Osteoblast (primary cell): ENCODE measurements around the gene IST1. TPM values are rescaled to one million over a fixed set of nuclear protein-coding genes. Genes with fewer than 3 reads are reported as not detected.

Source experiments
- DNase-seq: peaks from one replicate; pipeline ENCODE4 v3.0.0; 2011; ENCODE audit warnings: low spot score, mixed read lengths; ENCODE audit not compliant: insufficient read length; ENCODE audit errors: missing footprints
- H2AFZ ChIP-seq: 2 replicates; pipeline ENCODE4 v1.6.0; 2011; ENCODE audit warnings: mild to moderate bottlenecking, low read length
- H3K27ac ChIP-seq: 2 replicates; pipeline ENCODE4 v1.5.1; 2011; ENCODE audit warnings: mild to moderate bottlenecking, low read depth, low read length, moderate library complexity
- H3K27me3 ChIP-seq: 2 replicates; pipeline ENCODE4 v1.6.0; 2012; ENCODE audit warnings: mild to moderate bottlenecking, control low read depth, inconsistent platforms, low read length, moderate library complexity; ENCODE audit not compliant: insufficient read depth
- H3K36me3 ChIP-seq: 2 replicates; pipeline ENCODE4 v1.5.1; 2011; ENCODE audit warnings: mild to moderate bottlenecking, low read length, control low read depth, moderate library complexity; ENCODE audit not compliant: insufficient read depth
- H3K4me1 ChIP-seq: 2 replicates; pipeline ENCODE4 v1.5.1; 2011; ENCODE audit warnings: mild to moderate bottlenecking, low read length, control low read depth, moderate library complexity; ENCODE audit not compliant: insufficient read depth
- H3K4me2 ChIP-seq: 2 replicates; pipeline ENCODE4 v1.6.0; 2011; ENCODE audit warnings: mild to moderate bottlenecking, low read length; ENCODE audit not compliant: insufficient read depth
- H3K4me3 ChIP-seq: fragments of 200-600 bp; sonication (generic); 3 replicates; pipeline ENCODE4 v1.5.1; 2012; ENCODE audit warnings: mild to moderate bottlenecking, low read length, inconsistent platforms; ENCODE audit not compliant: insufficient read depth
- H3K79me2 ChIP-seq: 2 replicates; pipeline ENCODE4 v1.6.0; 2012; ENCODE audit warnings: mild to moderate bottlenecking, low read length, control low read depth, inconsistent platforms; ENCODE audit not compliant: insufficient read depth
- H3K9me3 ChIP-seq: 2 replicates; pipeline ENCODE4 v1.5.1; 2011; ENCODE audit warnings: low read depth, low read length, control low read depth
- H4K20me1 ChIP-seq: 2 replicates; pipeline ENCODE4 v1.6.0; 2012; ENCODE audit warnings: mild to moderate bottlenecking, low read length, control low read depth; ENCODE audit not compliant: insufficient read depth
- total RNA-seq: library from RNA; depleted of rRNA; stranded (reverse); fragments of >200 nt; gene quantifications from 2 replicates; pipeline ENCODE4 v1.2.3, GENCODE V29; 2012
- TF ChIP-seq, protein P1 (sequence below): IDR thresholded peaks from 2 replicates; pipeline ENCODE4 v1.5.1; 2011; ENCODE audit warnings: mild to moderate bottlenecking, low read depth, low read length, moderate library complexity; ENCODE audit errors: extremely low read depth

IST1 gene
- total RNA-seq, 1 donor = 229 TPM

- Histone ChIP-seq H3K79me2 (peaks cover 41% of the 10 kb centered on the region), H3K27me3 (no peaks in the 10 kb centered on the region), H3K4me2 (peak overlapping the region; percentile 97), H3K9me3 (no peaks in the 10 kb centered on the region), H3K4me1 (peaks cover 13% of the 10 kb centered on the region), H3K27ac (peak overlapping the region; percentile 97), H4K20me1 (peaks cover 23% of the 10 kb centered on the region), H2AFZ (peak overlapping the region; percentile 92), H3K4me3 (peak overlapping the region; percentile 100), H3K36me3 (peaks cover 6% of the 10 kb centered on the region)
- TF ChIP-seq, protein P1, sequence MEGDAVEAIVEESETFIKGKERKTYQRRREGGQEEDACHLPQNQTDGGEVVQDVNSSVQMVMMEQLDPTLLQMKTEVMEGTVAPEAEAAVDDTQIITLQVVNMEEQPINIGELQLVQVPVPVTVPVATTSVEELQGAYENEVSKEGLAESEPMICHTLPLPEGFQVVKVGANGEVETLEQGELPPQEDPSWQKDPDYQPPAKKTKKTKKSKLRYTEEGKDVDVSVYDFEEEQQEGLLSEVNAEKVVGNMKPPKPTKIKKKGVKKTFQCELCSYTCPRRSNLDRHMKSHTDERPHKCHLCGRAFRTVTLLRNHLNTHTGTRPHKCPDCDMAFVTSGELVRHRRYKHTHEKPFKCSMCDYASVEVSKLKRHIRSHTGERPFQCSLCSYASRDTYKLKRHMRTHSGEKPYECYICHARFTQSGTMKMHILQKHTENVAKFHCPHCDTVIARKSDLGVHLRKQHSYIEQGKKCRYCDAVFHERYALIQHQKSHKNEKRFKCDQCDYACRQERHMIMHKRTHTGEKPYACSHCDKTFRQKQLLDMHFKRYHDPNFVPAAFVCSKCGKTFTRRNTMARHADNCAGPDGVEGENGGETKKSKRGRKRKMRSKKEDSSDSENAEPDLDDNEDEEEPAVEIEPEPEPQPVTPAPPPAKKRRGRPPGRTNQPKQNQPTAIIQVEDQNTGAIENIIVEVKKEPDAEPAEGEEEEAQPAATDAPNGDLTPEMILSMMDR = no peak
- DNase-seq = peak; percentile 71
Measured at GRCh38 chr16:71894229-71894920, 956 bp upstream of the IST1 start.

- Histone ChIP-seq H3K4me1 (peaks cover 19% of the 10 kb centered on the region), H3K27me3 (no peaks in the 10 kb centered on the region), H3K27ac (peak overlapping the region; percentile 97), H4K20me1 (peaks cover 33% of the 10 kb centered on the region), H3K9me3 (no peaks in the 10 kb centered on the region), H2AFZ (peak overlapping the region; percentile 98), H3K4me2 (peak overlapping the region; percentile 91), H3K36me3 (peaks cover 7% of the 10 kb centered on the region), H3K79me2 (peaks cover 55% of the 10 kb centered on the region), H3K4me3 (peak overlapping the region; percentile 100)
- TF ChIP-seq, protein P1 = no peak
- no peak for DNase-seq
Measured at GRCh38 chr16:71895679-71896365, 491 bp downstream of the IST1 start.

GRCh38 chr16:71896764-71897368 is 1.5 kb downstream of the IST1 start:
- TF ChIP-seq, protein P1 = no peak
- H3K4me2 ChIP-seq = peak overlapping the region; percentile 91
- peak overlapping the region; percentile 97 for H3K27ac ChIP-seq
- peaks cover 7% of the 10 kb centered on the region for H3K36me3 ChIP-seq
- peak overlapping the region; percentile 100 for H3K4me3 ChIP-seq
- H3K27me3 ChIP-seq = no peaks in the 10 kb centered on the region
- H2AFZ ChIP-seq = no peak overlapping the region
- peaks cover 19% of the 10 kb centered on the region for H3K4me1 ChIP-seq
- H3K9me3 ChIP-seq = no peaks in the 10 kb centered on the region
- peaks cover 41% of the 10 kb centered on the region for H4K20me1 ChIP-seq
- no peak for DNase-seq
- peaks cover 66% of the 10 kb centered on the region for H3K79me2 ChIP-seq

DNA sequence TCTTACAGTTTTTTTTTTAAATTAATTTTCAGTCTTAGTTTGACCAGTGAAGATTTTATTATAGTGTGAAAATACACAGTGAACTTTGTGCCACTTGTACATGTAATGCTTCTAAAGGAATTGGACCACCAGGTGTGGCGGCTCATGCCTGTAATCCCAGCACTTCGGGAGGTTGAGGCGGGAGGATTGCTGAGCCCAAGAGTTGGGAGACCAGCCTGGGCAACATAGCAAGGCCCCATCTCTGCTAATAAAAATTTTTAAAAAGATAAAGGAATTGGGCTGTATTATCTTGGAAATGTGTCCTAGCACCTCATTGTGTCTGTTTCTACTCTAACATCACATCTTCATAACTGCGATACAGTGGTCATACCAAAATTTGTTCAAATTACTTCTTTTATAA is 3.8 kb downstream of the IST1 start:
- TF ChIP-seq, protein P1 = no peak
- Histone ChIP-seq H2AFZ (no peak overlapping the region), H3K79me2 (peaks cover 89% of the 10 kb centered on the region), H3K4me3 (no peak overlapping the region), H3K4me2 (no peak overlapping the region), H3K4me1 (peaks cover 15% of the 10 kb centered on the region), H3K36me3 (peaks cover 7% of the 10 kb centered on the region), H3K27ac (no peak overlapping the region), H3K9me3 (no peaks in the 10 kb centered on the region), H4K20me1 (peaks cover 62% of the 10 kb centered on the region), H3K27me3 (no peaks in the 10 kb centered on the region)
- no peak for DNase-seq
